Gastroesophageal sphincter (tissue), 4 donors: ENCODE results near the gene SGCB. TPM values are rescaled to one million over a fixed set of nuclear protein-coding genes. Genes with fewer than 3 reads are reported as not detected.

Experiments
- ATAC-seq: fragments of 150-250 bp; one replicate; pipeline ENCODE4 v1.9.1; 2016; ENCODE audit warnings: mild to moderate bottlenecking, moderate library complexity
- H3K27ac ChIP-seq, 4 donors: fragments of 200-600 bp; sonication (generic) in 3 of 4; 1 replicate in 3 of 4; 2 replicates in 1 of 4; pipeline ENCODE4 v1.5.1; 2016 to 2019
- H3K27me3 ChIP-seq: fragments of 200-600 bp; sonication (generic); one replicate; pipeline ENCODE4 v1.5.1; 2019
- H3K36me3 ChIP-seq, 2 donors: fragments of 200-600 bp; sonication (generic); one replicate each; pipeline ENCODE4 v1.5.1; 2019; ENCODE audit warnings: control low read depth in 1 of 2
- H3K4me1 ChIP-seq, 3 donors: fragments of 200-600 bp; sonication (generic); 1 replicate in 2 of 3; 2 replicates in 1 of 3; pipeline ENCODE4 v1.5.1; 2016 to 2019; ENCODE audit warnings: control low read depth in 2 of 3
- H3K4me3 ChIP-seq, 2 donors: fragments of 200-600 bp; sonication (generic); one replicate each; pipeline ENCODE4 v1.5.1; 2019; ENCODE audit warnings: mild to moderate bottlenecking in 1 of 2, moderate library complexity in 1 of 2
- H3K9me3 ChIP-seq, 3 donors: fragments of 200-600 bp; sonication (generic); one replicate each; pipeline ENCODE4 v1.5.1; 2017 to 2019; ENCODE audit warnings: control low read depth in 2 of 3
- CTCF ChIP-seq, 4 experiments: fragments of 200-600 bp in 2 of 4; fragments of 450-650 bp in 2 of 4; sonication (generic) in 1 of 4; IDR thresholded peaks; one replicate each; pipeline ENCODE4 v1.5.1; 2017 to 2019; ENCODE audit warnings: antibody characterized with exemption in 4 of 4, mild to moderate bottlenecking in 2 of 4, moderate library complexity in 2 of 4
- EP300 ChIP-seq: sonication (generic); formaldehyde crosslinking; IDR thresholded peaks from one replicate; pipeline ENCODE4 v1.6.1; 2017; ENCODE audit warnings: antibody characterized with exemption, mild to moderate bottlenecking
- POLR2A ChIP-seq, 2 donors: fragments of 450-650 bp; IDR thresholded peaks; one replicate each; pipeline ENCODE4 v1.6.1; 2017; ENCODE audit warnings: antibody characterized with exemption in 2 of 2, mild to moderate bottlenecking in 2 of 2, moderate library complexity in 1 of 2
- POLR2AphosphoS5 ChIP-seq: sonication (generic); formaldehyde crosslinking; IDR thresholded peaks from one replicate; pipeline ENCODE4 v1.6.1; 2017; ENCODE audit warnings: antibody characterized with exemption
- whole genome bisulfite sequencing, 2 donors: methylation state at CpG; one replicate each; pipeline ENCODE4 v1.1.5; 2018; ENCODE audit warnings: low coverage in 1 of 2; 5-methylcytosine and 5-hydroxymethylcytosine counted together
- total RNA-seq, 4 donors: library from RNA; depleted of rRNA; stranded (reverse); fragments of >200 nt; gene quantifications; one replicate each; pipeline ENCODE4 v1.1.0, GENCODE V29; 2016

The SGCB gene
- total RNA-seq, 4 donors from 2014 or later = 58.0 to 105 (median 86.2) TPM

- 97 to 98% methylated on average over 3 of the region's 3 CpGs for WGBS, 2 donors
- Histone ChIP-seq H3K4me3 (no peak overlapping the region), H3K4me1 (peaks cover 0 to 18% (median 0%) of the 10 kb centered on the region in 3 donors), H3K36me3 (no peaks in the 10 kb centered on the region), H3K27me3 (peaks cover 28% of the 10 kb centered on the region), H3K9me3 (peaks cover 0 to 7% (median 0%) of the 10 kb centered on the region in 3 donors), H3K27ac (no peak overlapping the region)
- no peak for ATAC-seq
- TF ChIP-seq EP300 (no peak), CTCF (IDR thresholded peaks at IDR 0.05) (no peak), POLR2A (IDR thresholded peaks at IDR 0.05) (no peak), POLR2AphosphoS5 (no peak)
Observed at GRCh38 chr4:52054254-52054653, 16.2 kb upstream of the SGCB start.

- H3K4me1 ChIP-seq = peaks cover 0 to 14% (median 0%) of the 10 kb centered on the region in 3 donors
- WGBS, 2 donors = 47 to 84% methylated on average over 3 to 7 of the region's 7 CpGs
- peaks cover 42% of the 10 kb centered on the region for H3K27me3 ChIP-seq
- no peaks in the 10 kb centered on the region for H3K36me3 ChIP-seq
- no peak for TF ChIP-seq CTCF (IDR thresholded peaks at IDR 0.05)
- TF ChIP-seq EP300 = no peak
- TF ChIP-seq POLR2A (IDR thresholded peaks at IDR 0.05) = no peak
- TF ChIP-seq POLR2AphosphoS5 = no peak
- H3K9me3 ChIP-seq = peaks cover 0 to 7% (median 0%) of the 10 kb centered on the region in 3 donors
- H3K4me3 ChIP-seq = peak overlapping the region in 1 of 2 donors; percentile 61
- H3K27ac ChIP-seq = peak overlapping the region in 1 of 4 donors; percentile 64
- peak; percentile 34 for ATAC-seq
Observed at GRCh38 chr4:52052475-52052780, 14.3 kb upstream of the SGCB start.

DNA sequence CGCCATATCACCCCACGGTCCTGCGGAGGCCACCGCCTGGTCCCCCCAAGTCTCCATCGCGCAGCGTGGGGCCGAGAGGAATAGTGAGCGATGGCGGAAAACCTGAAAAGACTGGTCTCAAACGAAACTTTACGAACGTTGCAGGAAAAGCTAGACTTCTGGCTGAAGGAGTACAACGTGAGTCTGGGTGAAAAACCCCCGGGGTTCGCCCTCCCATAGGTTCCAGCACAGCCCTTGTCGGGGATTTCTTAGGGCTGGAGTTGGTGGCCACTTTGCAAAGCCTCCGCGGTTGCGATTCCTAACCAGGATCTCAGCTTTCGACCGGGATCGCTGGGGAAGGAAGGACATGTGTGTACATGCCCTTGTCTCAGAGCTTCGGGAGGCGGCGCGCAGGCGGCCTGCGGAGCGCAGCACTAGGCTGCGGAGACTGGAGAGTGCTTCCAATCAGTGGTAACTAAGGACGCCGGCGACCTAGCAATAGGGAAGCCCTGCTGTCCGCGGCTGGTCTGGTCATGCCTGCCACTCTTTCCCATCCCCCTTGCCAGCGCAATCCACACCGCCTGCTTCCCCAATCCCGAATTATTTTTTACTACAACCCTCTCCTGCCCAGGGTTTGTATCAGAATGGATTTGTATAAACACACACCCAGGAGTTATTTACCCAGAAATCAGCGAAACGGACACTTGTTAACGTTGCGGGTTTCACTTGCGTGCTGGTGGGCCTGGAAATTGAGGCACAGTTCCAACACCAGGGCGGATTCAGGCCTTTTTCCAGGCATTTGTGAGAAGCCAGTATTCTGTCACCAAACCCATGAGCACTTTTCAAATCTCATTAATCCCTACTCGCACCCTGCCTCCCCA, 13.7 kb upstream of the SGCB start:
- 14 to 32% methylated on average over 19 to 31 of the region's 46 CpGs for WGBS, 2 donors
- Histone ChIP-seq H3K27ac (peak overlapping the region in 3 of 4 donors; percentile 18 to 64 (median 56)), H3K4me3 (peak overlapping the region; percentile 58 to 61), H3K36me3 (no peaks in the 10 kb centered on the region), H3K27me3 (peaks cover 42% of the 10 kb centered on the region), H3K4me1 (peaks cover 0 to 14% (median 0%) of the 10 kb centered on the region in 3 donors), H3K9me3 (peaks cover 0 to 7% (median 0%) of the 10 kb centered on the region in 3 donors)
- ATAC-seq = peak; percentile 83
- no peak for TF ChIP-seq EP300
- no peak for TF ChIP-seq POLR2AphosphoS5
- no peak for TF ChIP-seq CTCF (IDR thresholded peaks at IDR 0.05)
- TF ChIP-seq POLR2A (IDR thresholded peaks at IDR 0.05) = no peak

GRCh38 chr4:52051213-52051614, 13.1 kb upstream of the SGCB start, which contains the start of gene SPATA18:
Gene SPATA18, plus strand, starts transcription at chr4:52051304. Its CDS starts 401 bp downstream, at chr4:52051705.
- 0 to 3% methylated on average over 3 to 13 of the region's 44 CpGs for WGBS, 2 donors
- ATAC-seq = peak; percentile 63
- Histone ChIP-seq H3K4me1 (peaks cover 0 to 14% (median 0%) of the 10 kb centered on the region in 3 donors), H3K27me3 (peaks cover 42% of the 10 kb centered on the region), H3K27ac (peak within 1 kb of the TSS in 3 of 4 donors; percentile 18 to 64 (median 56)), H3K4me3 (peak within 1 kb of the TSS; percentile 58 to 61), H3K9me3 (peaks cover 0 to 7% (median 0%) of the 10 kb centered on the region in 3 donors), H3K36me3 (no peaks in the 10 kb centered on the region)
- TF ChIP-seq CTCF (IDR thresholded peaks at IDR 0.05) = no peak
- TF ChIP-seq POLR2A (IDR thresholded peaks at IDR 0.05) = no peak
- TF ChIP-seq EP300 = no peak
- TF ChIP-seq POLR2AphosphoS5 = no peak

DNA sequence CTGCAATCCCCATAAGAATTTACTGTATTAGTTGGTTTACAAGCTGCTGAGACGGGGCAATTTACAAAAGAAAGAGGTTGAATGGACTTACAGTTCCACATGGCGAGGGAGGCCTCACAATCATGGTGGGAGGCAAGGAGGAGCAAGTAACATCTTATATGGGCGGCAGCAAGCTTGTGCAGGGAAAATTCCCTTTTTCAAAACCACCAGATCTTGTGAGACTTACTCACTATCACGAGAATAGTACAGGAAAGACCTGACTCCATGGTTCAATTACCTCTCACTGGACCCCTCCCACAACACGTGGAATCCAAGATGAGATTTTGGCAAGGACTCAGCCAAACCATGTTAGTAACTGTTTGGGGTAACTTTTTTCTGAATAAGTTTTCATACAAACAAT, 11.2 kb upstream of the SGCB start:
- H3K4me3 ChIP-seq = no peak overlapping the region
- H3K27me3 ChIP-seq = peaks cover 42% of the 10 kb centered on the region
- H3K4me1 ChIP-seq = peaks cover 0 to 14% (median 0%) of the 10 kb centered on the region in 3 donors
- no peaks in the 10 kb centered on the region for H3K36me3 ChIP-seq
- peaks cover 0 to 7% (median 0%) of the 10 kb centered on the region in 3 donors for H3K9me3 ChIP-seq
- TF ChIP-seq POLR2AphosphoS5 = no peak
- TF ChIP-seq POLR2A (IDR thresholded peaks at IDR 0.05) = no peak
- no peak for TF ChIP-seq EP300
- ATAC-seq = no peak
- no peak overlapping the region for H3K27ac ChIP-seq
- WGBS, 2 donors = 87 to 100% methylated on average over 3 to 5 of the region's 5 CpGs
